ENCODE results near the gene LDB2.

The LDB2 gene

GRCh38 chr4:16750216-16750615 lies 148.2 kb downstream of the LDB2 start:
- DNase-seq = no peak

GRCh38 chr4:16745887-16746286 lies 152.6 kb downstream of the LDB2 start:
- no peak for DNase-seq

- no peak for DNase-seq
These were observed 153.3 kb downstream of the LDB2 start for GRCh38 chr4:16745009-16745635.

- no peak for DNase-seq
These were observed 157.2 kb downstream of the LDB2 start for GRCh38 chr4:16741287-16741686.

- no peak for DNase-seq
These were observed 158.3 kb downstream of the LDB2 start for GRCh38 chr4:16739997-16740624.

GRCh38 chr4:16738558-16738957 lies 159.9 kb downstream of the LDB2 start:
- no peak for DNase-seq

GRCh38 chr4:16733509-16733908 lies 164.9 kb downstream of the LDB2 start:
- DNase-seq = no peak

- DNase-seq = no peak
These were observed 165.7 kb downstream of the LDB2 start for GRCh38 chr4:16732741-16733140.

GRCh38 chr4:16731776-16732380 lies 166.6 kb downstream of the LDB2 start:
- DNase-seq = no peak

GRCh38 chr4:16730522-16731205 lies 167.8 kb downstream of the LDB2 start:
- DNase-seq = no peak

GRCh38 chr4:16729336-16729735 lies 169.1 kb downstream of the LDB2 start:
- no peak for DNase-seq

- no peak for DNase-seq
These were observed 169.6 kb downstream of the LDB2 start for GRCh38 chr4:16728849-16729248.

GRCh38 chr4:16728111-16728510 lies 170.3 kb downstream of the LDB2 start:
- DNase-seq = no peak

- no peak for DNase-seq
These were observed 171.2 kb downstream of the LDB2 start for GRCh38 chr4:16727218-16727617.

GRCh38 chr4:16726368-16727050 lies 171.9 kb downstream of the LDB2 start:
- DNase-seq = no peak

- DNase-seq = no peak
These were observed 173.2 kb downstream of the LDB2 start for GRCh38 chr4:16725252-16725651.

GRCh38 chr4:16722416-16722815 lies 176.0 kb downstream of the LDB2 start:
- no peak for DNase-seq

- DNase-seq = no peak
These were observed 176.7 kb downstream of the LDB2 start for GRCh38 chr4:16721613-16722291.

GRCh38 chr4:16720761-16721160 lies 177.7 kb downstream of the LDB2 start:
- DNase-seq = no peak

GRCh38 chr4:16717266-16717970 lies 181.0 kb downstream of the LDB2 start:
- no peak for DNase-seq

GRCh38 chr4:16715482-16715881 lies 183.0 kb downstream of the LDB2 start:
- DNase-seq = no peak

- no peak for DNase-seq
These were observed 184.3 kb downstream of the LDB2 start for GRCh38 chr4:16714191-16714590.

Measured in inflammatory macrophage treated with lipopolysaccharide for 4 hours (primary cell).